HG03025 (cell line): ENCODE results near the gene RNFT2.

Source experiments
- ATAC-seq: cut with Tn5 transposase; IDR thresholded peaks from one replicate; pipeline ENCODE4 v1.9.1; 2021; ENCODE audit warnings: mild to moderate bottlenecking, moderate library complexity; ENCODE audit not compliant: unreplicated experiment, low FRiP score

Gene RNFT2

DNA sequence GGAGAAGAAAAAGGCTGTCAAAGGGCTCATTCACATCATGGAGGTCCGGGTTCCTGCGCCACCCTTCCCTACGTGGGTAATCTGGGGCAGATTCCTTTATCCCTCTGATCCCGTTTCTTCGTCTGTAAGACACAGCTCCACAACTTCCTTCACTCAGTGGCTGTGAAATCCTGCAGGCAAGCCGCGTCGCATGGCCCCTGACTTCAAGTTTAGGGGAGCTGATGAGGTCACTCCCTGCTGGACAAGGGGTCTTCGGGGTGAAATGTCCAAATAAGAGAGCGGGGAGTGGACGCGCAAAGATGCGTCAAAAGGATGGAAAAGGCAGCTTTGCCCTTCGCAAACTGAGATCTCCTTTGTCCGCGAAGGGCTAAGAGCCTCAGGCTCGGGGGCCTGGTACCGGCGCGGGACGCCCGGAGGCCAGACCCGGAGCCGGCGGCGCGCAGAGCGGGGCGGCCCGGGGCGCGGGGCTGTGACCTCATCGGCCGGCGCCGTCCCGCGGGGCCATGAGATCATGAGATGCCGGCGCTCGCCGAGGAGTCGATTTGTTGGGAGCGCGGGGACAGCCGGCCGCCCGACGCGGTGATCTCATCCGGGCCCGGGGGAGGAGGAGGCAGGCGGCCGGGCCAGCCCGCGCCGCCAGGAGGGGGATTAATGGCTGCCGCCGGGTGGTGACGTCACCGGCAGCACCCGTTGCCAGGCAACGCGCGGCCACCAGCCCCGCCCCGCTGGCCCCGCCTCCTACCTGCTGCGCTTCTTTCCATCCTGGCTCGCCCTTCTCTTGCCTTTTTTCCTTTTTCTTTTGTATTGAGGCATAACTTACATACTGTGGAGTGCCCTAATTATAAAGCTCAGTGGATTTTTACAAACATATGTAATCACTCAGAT, 81.1 kb downstream of the RNFT2 start:
- ATAC-seq: peak; percentile 77

DNA sequence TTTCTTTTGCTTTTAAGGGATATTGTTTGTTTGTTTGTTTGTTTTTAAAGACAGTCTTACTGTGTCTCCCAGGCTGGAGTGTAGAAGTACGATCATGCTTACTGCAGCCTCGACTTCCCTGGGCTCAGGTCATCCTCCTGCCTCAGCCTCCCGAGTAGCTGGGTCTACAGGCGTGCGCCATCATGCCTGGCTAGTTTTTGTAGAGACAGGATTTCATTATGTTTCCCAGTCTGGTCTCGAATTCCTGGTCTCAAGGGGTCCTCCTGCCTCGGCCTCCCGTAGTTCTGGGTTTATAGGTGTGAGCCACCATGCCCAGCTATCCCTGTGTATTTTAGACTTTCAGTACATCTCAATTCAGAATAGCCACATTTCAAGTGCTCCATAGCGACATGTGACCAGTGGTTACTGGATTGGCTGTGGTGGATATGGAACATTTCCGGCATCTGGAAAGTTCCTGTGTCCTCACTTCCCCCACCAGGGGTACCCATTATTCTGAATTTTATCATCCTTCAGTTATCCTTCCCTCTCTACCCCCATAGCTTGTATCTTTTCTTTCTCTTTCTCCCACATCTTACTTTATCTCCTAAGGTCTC, 82.0 kb downstream of the RNFT2 start:
- ATAC-seq: no peak

DNA sequence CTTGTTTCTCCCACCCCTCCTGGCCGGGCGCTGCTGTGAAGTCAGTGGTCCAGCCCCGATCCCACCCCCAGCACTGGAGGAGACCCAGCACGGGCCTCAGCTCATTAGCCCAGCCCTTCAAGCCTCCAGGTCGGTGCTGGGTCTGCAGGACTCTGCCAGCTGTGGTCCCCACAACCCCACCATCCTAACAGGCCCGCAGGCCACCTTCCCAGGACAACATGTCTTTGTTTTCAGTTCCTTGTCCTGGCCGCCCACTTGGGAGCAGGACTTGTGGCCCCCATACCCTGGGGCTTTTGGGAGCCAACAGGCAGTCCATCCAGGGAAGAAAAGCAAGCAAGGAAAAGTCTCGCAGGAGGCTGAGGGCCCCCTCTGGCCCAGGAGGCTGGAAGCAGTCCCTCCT, 83.2 kb downstream of the RNFT2 start:
- ATAC-seq: no peak

DNA sequence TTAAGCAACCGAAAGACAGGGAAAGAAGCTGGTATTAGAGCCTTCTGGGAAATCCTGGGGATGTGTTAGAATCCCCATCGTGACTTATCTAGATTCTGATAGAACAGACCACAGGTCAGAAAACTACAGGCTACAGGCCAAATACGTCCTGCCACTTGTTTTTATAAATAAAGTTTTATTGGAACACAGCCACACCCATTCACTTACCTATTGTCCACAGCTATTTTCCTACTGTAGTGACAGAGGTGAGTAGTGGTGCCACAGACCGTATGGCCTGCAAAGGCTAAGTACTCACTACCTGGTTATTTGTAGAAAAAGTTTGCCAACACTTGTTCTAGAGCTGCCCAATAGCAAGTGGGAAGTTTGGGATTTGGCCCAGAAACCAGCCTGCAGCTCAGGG, 89.3 kb downstream of the RNFT2 start:
- ATAC-seq: no peak

DNA sequence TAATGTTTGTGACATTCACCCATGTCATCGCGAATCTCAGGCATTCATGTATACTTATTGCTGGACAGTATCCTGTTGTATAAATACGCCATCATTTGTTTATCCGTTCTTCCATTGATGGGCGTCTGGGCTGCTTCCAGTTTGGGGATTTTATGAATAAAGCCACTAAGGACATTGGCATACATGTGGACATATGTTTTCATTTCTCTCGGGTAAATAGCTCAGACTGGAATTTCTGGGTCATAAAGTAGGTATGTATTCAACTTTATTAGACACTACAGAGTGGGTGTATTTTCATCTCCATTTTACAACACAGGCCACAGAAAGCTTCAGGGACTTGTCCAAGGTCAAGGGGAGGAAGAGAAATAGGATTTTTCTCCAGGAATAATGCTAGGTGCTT, 94.2 kb downstream of the RNFT2 start:
- no peak for ATAC-seq

DNA sequence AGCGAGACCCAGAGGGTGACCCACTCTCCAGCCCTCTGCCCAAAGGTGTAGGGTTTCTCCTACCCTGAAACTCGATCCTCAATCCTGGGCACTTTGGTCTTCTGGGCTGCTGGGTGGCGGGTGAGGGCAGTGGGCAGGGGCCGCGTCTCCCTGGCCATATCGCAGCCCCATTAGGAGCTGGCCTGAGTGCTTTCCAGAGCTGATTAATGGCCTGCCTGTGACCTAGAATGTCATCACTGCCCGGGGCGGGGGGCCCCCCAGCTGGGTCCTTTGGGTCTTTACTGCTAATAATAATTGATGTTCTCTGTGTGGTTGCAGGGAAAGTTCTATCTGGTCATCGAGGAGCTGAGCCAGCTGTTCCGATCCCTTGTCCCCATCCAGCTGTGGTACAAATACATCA, 95.4 kb downstream of the RNFT2 start:
- ATAC-seq: no peak

DNA sequence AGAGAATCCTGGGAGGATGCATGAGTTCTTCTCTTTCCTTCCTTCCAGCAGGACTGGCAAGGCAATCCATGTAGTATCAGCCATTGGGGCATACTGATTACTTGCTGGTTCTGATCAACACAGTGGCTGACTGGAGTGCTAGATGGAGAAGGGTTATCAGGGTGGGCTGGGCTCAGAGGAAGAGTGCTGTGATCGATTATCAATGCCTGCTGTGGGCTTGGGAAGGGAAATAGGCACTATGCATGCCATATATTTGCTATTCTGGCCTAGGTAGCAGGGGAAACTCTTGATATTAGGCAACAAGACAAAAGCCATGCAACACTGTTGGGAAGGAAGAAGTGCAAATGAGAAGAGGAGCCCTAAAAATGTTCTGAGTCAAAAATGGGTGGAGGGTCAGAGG, 97.4 kb downstream of the RNFT2 start:
- ATAC-seq: no peak

DNA sequence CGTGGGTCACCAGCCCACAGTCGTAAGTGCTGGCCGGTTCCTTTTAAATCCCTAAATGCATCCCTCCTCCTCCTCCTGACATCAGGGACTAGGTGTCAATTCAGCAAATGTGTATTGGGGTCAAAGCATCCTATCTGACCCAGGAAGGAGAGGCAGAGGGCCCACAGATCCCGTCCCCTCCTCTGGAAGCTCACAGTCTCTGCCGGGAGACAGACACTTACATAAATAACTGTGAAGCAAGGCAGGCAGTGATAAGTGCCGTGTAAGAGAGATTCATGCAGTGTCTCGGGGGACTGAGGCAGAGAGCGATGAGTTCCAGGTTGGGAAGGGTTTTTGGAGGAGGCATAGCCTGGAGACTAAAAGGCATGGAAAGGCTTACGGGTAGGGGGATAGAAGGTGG, 99.0 kb downstream of the RNFT2 start:
- ATAC-seq: no peak

DNA sequence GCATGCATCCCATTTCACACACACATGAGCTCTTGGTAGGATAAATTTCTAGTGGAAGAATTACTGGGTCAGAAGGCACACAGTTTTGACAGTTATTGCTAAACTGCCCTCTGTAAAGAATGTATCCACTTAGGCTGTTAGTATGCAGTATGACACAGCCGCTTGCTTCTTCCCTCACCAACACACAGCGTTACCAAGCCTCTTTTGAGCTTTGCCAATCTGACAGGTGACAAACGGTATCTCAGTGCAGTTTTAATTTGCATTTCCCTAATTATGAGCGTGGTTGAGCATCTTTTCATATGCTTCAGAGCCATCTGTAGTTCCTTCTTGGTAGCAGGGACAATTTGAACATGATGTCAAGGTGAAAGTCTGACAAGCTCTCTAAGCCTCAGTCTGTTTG, 100.2 kb downstream of the RNFT2 start:
- no peak for ATAC-seq

DNA sequence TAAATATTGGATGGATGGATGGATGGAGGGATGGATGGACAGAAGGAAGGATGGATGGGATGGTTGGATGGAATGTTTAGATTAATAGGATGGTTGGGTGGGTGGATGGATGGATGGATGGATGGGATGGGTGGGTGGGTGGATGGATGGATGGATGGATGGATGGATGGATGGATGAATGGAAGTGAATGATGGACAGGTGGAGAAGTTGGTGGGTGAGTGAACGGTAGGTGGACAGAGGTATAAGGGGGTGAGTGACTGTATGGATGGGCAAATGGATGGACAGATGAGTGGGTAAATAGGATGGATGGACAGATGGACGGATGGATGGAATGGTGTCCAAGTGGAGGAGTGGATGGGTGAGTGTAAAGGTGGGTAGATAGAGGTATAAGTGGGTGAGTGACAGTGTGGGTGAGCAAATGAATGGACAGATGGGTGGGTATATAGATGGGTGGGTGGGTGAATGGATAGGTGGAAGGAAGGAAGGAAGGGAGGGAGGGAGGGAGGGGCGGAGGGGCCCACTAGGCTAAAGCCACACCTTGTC, 101.2 kb downstream of the RNFT2 start:
- no peak for ATAC-seq

DNA sequence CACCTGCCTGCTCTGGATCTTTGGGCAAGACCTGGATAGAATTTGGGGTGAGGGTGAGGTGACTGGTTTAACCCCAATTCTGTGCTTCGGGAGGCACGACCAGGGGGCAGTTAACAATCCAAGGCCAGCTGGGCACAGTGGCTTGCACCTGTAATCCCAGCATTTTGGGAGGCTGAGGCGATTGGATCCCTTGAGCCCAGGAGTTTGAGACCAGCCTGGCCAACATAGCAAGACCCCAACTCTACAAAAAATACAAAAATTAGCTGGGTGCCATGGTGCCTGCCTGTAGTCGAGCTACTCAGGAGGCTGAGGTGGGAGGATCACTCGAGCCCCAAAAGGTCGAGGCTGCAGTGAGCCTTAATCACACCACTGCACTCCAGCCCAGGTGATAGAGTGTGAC, 105.0 kb downstream of the RNFT2 start:
- no peak for ATAC-seq

DNA sequence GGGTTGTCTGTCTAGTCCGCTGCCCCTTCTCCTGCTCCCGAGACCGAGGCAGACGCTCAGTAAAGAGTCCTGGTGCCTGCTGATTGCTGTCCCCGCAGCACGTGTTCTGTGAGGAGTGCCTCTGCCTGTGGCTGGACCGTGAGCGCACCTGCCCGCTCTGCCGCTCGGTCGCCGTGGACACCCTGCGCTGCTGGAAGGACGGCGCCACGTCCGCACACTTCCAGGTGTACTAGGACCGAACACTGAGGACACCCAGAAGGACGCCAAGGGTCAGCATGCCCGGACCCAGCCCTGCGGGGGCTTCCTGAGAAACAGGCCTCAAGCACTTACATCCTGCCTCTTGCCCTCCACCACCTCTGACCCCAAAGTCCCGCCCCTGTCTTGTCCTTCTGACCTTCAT, 111.1 kb downstream of the RNFT2 start:
- no peak for ATAC-seq

DNA sequence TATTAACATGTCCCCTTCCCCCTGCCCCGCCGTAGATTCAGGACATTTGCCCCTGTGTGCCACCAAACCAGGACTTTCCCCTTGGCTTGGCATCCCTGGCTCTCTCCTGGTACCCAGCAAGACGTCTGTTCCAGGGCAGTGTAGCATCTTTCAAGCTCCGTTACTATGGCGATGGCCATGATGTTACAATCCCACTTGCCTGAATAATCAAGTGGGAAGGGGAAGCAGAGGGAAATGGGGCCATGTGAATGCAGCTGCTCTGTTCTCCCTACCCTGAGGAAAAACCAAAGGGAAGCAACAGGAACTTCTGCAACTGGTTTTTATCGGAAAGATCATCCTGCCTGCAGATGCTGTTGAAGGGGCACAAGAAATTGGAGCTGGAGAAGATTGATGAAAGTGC, 114.2 kb downstream of the RNFT2 start:
- no peak for ATAC-seq

DNA sequence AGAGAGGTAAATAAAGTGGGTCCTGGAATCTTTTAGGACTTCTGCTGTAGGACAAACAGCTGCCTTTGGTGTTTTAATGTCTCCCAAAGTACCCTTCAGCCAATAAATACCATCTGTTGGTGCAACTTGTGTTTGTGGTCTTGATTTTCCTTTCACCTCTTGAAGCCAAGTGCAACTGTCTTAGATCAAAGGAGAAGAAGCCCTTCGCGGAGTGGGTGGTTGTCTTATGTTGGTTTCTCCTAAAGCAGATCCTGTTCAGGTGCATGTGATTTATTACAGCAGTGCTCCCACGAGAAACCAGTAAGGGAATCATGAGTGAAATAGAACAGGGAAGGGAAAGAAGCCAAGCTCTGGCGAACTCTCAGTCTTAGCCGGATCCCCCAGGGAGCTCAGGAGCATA, 115.4 kb downstream of the RNFT2 start:
- ATAC-seq: no peak

DNA sequence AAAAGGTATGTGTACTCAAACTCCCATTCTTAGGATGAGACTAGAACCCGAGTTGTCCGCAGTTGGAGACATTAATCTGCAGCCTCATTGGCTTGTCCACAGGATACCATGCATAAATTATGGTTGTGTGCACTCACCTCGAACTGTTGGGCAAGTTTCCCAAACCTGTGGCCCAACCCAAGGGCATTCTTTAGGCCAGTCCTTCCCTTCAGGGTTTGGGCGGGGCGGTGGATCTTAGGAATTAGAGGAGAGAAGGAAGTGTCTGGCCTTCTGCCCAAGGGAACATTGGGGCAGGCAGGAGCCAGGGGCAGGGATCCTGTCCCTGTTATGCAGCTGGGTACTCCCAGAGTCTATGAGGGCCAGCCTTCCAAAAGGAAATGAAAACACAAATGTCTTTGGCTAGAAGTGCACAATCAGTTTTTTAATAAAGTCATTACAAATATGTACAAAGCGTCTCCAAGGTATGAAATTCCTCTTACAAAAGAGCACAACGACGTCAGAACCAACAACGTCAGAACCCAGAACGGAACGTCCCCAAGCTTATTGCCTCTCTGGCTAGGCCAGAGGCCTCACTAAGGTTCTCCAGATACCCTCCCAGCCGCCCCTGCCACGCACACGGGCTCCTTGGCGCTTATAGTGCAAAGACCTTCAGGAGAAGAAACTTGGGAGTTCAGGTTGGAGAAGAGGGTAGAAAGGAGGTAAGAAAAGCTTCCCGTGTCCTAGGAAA, 117.8 kb downstream of the RNFT2 start:
- no peak for ATAC-seq

DNA sequence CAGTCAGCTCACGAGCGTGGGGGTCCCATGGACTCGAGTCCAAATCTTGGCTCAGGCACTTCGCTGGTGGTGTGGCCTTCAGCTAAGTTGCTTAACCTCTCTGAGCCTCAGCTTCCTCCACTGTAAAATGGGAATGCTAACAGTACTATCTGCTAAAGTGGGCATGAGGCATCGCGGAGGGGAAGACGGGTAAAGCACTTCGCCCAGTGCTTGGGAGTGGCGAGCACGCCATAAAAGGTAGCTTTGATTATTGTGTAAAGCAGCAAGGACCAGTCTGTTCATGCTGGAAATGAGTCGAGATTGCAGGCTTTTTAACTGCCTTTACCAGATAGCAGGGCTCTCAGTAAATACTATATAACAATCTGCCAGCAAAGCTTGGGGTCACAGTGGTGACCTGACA, 118.6 kb downstream of the RNFT2 start:
- no peak for ATAC-seq

DNA sequence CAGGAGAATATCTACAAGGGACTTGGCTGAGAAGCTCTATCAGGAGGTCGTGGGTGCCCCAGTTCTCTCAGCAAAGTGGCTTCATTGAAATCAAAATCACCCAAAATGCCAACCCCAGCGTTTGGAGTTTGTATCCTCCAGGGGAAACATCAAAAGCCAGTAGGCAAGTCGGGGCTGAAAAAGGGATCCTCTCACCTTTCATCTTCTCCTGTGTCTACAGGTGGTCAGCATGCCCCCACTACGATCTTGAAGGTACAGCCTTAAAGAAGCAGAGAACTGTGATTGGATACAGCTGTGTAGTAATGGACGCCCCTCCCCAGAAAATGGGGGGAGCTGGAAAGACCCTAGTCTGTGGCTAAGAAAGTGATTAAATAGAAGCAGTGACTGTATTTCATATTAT, 121.0 kb downstream of the RNFT2 start:
- ATAC-seq: no peak

DNA sequence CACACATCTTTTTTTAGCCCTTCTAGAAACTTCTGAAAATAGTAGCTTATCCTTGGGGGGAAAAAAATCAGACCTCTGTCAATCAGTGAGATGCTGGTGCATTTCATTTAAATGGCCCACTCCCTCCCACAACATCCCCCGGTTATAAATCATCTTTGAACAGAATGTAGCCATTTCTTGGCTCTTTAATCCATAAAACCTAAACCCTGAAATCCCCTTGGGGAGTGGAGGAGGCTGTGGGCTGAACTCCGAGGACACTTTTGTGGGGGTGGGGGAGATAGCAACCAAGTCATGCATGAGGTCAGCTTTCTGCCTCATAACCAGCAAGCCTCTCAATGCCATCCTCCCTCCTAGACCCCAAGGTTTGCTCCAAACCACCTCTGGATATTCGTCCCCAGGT, 122.1 kb downstream of the RNFT2 start:
- ATAC-seq: no peak

DNA sequence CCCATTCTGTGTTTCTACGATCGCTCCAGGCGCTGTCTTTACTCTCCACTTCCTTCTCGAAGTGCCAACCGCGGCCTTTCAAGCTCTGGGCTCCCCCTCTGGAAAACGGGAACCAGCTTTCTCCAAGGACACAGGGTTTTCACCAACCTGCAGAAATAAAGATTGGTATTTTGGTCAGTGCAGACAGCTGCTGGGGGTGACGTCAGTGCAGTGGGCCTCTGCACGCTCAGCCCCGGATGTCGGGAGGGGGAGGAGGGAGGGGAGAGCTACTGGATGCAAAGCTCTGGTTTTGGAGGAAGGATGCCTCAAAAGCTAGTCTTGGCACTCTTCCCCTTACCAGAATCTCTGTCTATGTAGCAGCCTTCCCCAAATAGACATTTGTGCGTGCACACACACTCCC, 123.2 kb downstream of the RNFT2 start:
- ATAC-seq: peak; percentile 70

DNA sequence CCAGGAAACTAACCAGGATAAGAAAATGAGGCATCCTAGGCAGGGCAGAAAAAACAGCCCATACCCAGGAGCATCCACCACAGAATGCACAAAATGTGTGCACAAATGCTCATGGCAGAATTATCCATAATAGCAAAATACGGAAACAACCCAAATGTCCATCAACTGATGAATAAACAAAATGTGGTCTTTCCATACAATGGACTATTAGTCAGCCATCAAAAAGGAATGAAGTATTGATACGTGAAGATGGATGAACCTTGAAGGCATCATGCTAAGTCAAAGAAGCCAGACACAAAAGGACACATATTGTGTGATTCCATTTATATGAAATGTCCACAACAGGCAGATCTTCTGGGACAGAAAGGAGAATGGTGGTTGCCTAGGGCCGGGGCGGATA, 124.1 kb downstream of the RNFT2 start:
- no peak for ATAC-seq

DNA sequence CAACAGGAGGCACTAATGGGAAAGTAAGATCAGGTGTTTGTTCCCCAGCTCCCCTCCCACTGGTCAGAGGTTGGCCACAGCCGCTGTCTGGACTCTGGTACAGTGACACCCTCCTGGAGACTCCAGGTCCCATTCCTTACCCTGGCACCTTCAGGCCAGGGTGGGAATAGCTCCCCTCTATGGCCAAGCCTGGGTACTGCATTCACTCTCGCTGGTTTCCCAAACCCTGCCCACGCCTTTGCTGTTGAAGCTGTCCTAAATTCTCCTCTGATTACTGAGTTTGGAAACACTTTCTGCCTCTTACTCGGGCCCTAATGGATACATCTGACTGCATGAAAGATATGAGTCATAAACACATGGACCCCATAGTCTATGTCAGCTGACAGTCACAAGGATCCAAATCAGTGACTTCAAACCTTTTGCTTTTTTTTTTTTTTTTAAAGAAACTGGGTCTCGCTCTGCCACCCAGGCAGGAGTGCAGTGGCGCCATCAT, 125.2 kb downstream of the RNFT2 start:
- no peak for ATAC-seq
